PC-9 (cell line): Measurements from ENCODE around the gene TRDN.

Experiments
- CTCF ChIP-seq: fragments of 200-600 bp; sonication (generic); conservative IDR thresholded peaks from 2 replicates; pipeline ENCODE4 v1.6.1; 2017; ENCODE audit warnings: mixed run types, antibody characterized with exemption, mild to moderate bottlenecking, moderate library complexity
- EZH2 ChIP-seq: fragments of 200-600 bp; sonication (generic); IDR thresholded peaks from 2 replicates; pipeline ENCODE4 v1.8.0; 2017; ENCODE audit warnings: antibody characterized with exemption, low read depth

- TF ChIP-seq CTCF: no peak
- no peak for TF ChIP-seq EZH2
Observed at GRCh38 chr6:123223461-123223860, 413.3 kb downstream of the TRDN start.
